Body of pancreas (tissue), 4 donors: Measurements from ENCODE around the gene CD86. TPM values are rescaled to one million over a fixed set of nuclear protein-coding genes. Genes with fewer than 3 reads are reported as not detected.

Source experiments
- ATAC-seq: fragments of 150-250 bp; one replicate; pipeline ENCODE4 v1.9.1; 2016
- DNase-seq, 4 donors: peaks; one replicate each; pipeline ENCODE4 v3.0.0-alpha.2; 2019
- H3K27ac ChIP-seq, 4 donors: fragments of 200-600 bp; sonication (generic); 1 replicate in 3 of 4; 2 replicates in 1 of 4; pipeline versions ENCODE4 v1.5.1 to v1.6.1; 2016 to 2019; ENCODE audit warnings: mild to moderate bottlenecking in 1 of 4, mixed read lengths in 1 of 4, moderate library complexity in 1 of 4
- H3K27me3 ChIP-seq, 2 donors: fragments of 200-600 bp; sonication (generic); one replicate each; pipeline ENCODE4 v1.6.0; 2016; ENCODE audit warnings: mild to moderate bottlenecking in 1 of 2
- H3K36me3 ChIP-seq, 2 donors: fragments of 200-600 bp; sonication (generic); replicated peaks in 1 of 2; 2 replicates each; pipeline ENCODE4 v1.5.1; 2016; ENCODE audit warnings: low read depth in 2 of 2; ENCODE audit not compliant: insufficient read depth in 1 of 2
- H3K4me1 ChIP-seq: fragments of 200-600 bp; sonication (generic); one replicate; pipeline ENCODE4 v1.6.0; 2016
- H3K4me3 ChIP-seq, 2 donors: fragments of 200-600 bp; sonication (generic); 1 replicate in 1 of 2; 2 replicates in 1 of 2; pipeline ENCODE4 v1.5.1; 2016 to 2019
- H3K9me3 ChIP-seq, 3 donors: fragments of 200-600 bp; sonication (generic); 1 replicate in 2 of 3; 2 replicates in 1 of 3; pipeline ENCODE4 v1.5.1; 2016
- POLR2A ChIP-seq, 3 donors: fragments of 450-650 bp; IDR thresholded peaks; one replicate each; pipeline ENCODE4 v1.6.1; 2016; ENCODE audit warnings: antibody characterized with exemption in 3 of 3, mild to moderate bottlenecking in 2 of 3
- WGBS, 2 donors: methylation state at CpG; one replicate each; pipeline ENCODE4 v1.1.5; 2017; 5-methylcytosine and 5-hydroxymethylcytosine counted together
- intact Hi-C: fragments of 100-400 bp; cut with DNase I; formaldehyde crosslinking; loops from one replicate; pipeline ENCODE4 v1.15.1; 2023
- total RNA-seq, 2 donors: library from RNA; depleted of rRNA; stranded (reverse); fragments of >200 nt; gene quantifications; one replicate each; pipeline ENCODE4 v1.1.0, GENCODE V29; 2016
- TF ChIP-seq, protein P1 (sequence below), 7 experiments: fragments of 450-650 bp in 4 of 7; fragments of 200-600 bp in 3 of 7; sonication (generic) in 3 of 7; IDR thresholded peaks; one replicate each; pipeline ENCODE4 v1.5.1; 2016 to 2019; ENCODE audit warnings: antibody characterized with exemption in 7 of 7

CD86 gene
- total RNA-seq, 2 donors from 2014 or later = 2.9 to 7.6 TPM

DNA sequence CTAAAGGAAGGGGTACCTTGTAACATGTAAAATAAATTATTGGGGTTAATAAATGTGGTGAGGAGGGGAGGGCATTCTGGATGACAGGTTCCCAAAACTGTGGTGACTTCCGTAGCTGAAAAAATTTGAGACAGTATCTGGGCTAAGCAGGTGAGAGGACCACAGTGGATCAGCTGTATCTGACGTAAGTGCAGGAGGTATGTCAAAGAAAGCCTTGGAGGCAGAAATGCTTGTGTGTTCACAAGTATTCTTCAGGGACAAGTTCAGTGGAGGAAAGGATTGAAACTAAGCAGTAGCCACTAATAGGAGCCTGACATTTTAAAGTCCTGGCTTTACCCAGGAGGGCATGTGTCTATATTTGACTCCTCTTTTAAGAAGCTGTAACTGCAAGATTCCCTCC is 52.0 kb downstream of the CD86 start:
- Histone ChIP-seq H3K27me3 (no peaks in the 10 kb centered on the region), H3K9me3 (no peaks in the 10 kb centered on the region), H3K36me3 (no peaks in the 10 kb centered on the region), H3K27ac (no peak overlapping the region), H3K4me3 (no peak overlapping the region), H3K4me1 (no peaks in the 10 kb centered on the region)
- no peak for TF ChIP-seq POLR2A (IDR thresholded peaks at IDR 0.05)
- 64 to 67% methylated on average over 2 of the region's 2 CpGs for WGBS, 2 donors
- no peak for DNase-seq
- no peak for ATAC-seq
- intact Hi-C loops = no loop called here

DNA sequence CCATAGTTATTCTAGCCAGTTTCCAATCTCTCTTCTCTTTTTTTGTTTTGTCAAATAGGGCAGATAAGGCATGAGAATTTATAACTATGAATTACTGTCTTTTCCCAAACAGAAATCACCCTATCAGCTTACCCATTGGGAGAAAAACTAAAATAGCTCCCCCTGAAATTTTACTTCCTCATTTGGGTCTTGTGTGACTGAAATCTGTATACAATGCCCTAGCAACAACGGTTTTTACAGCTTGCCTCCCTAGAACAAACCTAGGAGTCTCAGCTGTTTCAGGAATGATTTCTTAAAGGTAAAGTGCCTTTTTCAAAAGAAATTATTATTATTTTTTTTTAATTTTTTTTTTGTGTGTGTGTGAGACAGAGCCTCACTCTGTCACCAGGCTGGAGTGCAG is 56.8 kb downstream of the CD86 start:
- intact Hi-C loops = no loop called here
- TF ChIP-seq, protein P1, sequence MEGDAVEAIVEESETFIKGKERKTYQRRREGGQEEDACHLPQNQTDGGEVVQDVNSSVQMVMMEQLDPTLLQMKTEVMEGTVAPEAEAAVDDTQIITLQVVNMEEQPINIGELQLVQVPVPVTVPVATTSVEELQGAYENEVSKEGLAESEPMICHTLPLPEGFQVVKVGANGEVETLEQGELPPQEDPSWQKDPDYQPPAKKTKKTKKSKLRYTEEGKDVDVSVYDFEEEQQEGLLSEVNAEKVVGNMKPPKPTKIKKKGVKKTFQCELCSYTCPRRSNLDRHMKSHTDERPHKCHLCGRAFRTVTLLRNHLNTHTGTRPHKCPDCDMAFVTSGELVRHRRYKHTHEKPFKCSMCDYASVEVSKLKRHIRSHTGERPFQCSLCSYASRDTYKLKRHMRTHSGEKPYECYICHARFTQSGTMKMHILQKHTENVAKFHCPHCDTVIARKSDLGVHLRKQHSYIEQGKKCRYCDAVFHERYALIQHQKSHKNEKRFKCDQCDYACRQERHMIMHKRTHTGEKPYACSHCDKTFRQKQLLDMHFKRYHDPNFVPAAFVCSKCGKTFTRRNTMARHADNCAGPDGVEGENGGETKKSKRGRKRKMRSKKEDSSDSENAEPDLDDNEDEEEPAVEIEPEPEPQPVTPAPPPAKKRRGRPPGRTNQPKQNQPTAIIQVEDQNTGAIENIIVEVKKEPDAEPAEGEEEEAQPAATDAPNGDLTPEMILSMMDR (IDR thresholded peaks at IDR 0.05) = no peak
- no peak for TF ChIP-seq POLR2A (IDR thresholded peaks at IDR 0.05)
- no peak overlapping the region for H3K27ac ChIP-seq
- H3K4me1 ChIP-seq = no peaks in the 10 kb centered on the region
- H3K9me3 ChIP-seq = no peaks in the 10 kb centered on the region
- H3K4me3 ChIP-seq = no peak overlapping the region
- DNase-seq (no peak), ATAC-seq (no peak)
- H3K36me3 ChIP-seq = no peaks in the 10 kb centered on the region
- H3K27me3 ChIP-seq = no peaks in the 10 kb centered on the region
- WGBS, 2 donors = 28 to 41% methylated on average over 1 of the region's 1 CpG

DNA sequence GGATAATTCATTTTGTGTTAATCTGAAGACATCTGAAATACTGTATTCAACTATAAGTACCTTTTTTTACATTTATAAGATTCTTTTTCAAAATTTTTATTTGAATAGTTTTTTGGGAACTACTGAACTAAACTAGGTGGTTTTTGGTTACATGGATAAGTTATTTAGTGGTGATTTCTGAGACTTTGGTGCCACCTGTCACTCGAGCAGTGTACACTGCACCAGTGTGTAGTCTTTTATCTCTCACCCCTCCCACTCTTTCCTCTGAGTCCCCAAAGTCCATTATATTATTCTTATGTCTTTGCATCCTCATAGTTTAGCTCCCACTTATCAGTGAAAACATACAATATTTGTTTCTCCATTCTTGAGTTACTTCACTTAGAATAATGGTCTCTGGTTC is 57.6 kb downstream of the CD86 start:
- TF ChIP-seq, protein P1 (IDR thresholded peaks at IDR 0.05) = no peak
- no peak for TF ChIP-seq POLR2A (IDR thresholded peaks at IDR 0.05)

DNA sequence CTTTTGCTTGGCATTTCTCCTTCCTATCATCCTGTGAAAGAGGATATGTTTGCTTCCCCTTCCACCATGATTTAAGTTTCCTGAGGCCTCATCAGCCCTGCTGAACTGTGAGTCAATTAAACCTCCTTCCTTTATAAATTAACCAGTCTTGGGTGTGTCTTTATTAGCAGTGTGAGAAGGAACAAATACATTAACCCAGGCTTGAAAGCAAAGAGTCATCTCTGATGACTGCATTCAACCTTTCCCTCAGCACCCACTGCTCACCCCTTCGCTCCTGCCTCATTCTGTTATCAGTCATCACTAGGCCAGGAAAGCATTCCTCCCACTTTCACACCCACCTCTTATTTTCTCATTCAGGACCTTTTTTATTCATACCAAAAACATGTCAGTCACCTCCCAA is 68.7 kb downstream of the CD86 start:
- Histone ChIP-seq H3K9me3 (no peaks in the 10 kb centered on the region), H3K4me3 (no peak overlapping the region), H3K27me3 (no peaks in the 10 kb centered on the region), H3K36me3 (no peaks in the 10 kb centered on the region), H3K27ac (no peak overlapping the region), H3K4me1 (peaks cover 13% of the 10 kb centered on the region)
- 89 to 90% methylated on average over 1 of the region's 1 CpG for WGBS, 2 donors
- no peak for DNase-seq
- ATAC-seq = no peak
- TF ChIP-seq, protein P1 (IDR thresholded peaks at IDR 0.05) = no peak
- TF ChIP-seq POLR2A (IDR thresholded peaks at IDR 0.05) = no peak
- intact Hi-C loops = no loop called here

More for the DNA sequence above, 57.6 kb downstream of the CD86 start:
- H3K4me3 ChIP-seq = no peak overlapping the region
- no peaks in the 10 kb centered on the region for H3K36me3 ChIP-seq
- no peaks in the 10 kb centered on the region for H3K27me3 ChIP-seq
- 58 to 60% methylated on average over 1 of the region's 1 CpG for WGBS, 2 donors
- intact Hi-C loops = no loop called here
- DNase-seq (no peak), ATAC-seq (no peak)
- H3K4me1 ChIP-seq = no peaks in the 10 kb centered on the region
- H3K27ac ChIP-seq = no peak overlapping the region
- H3K9me3 ChIP-seq = no peaks in the 10 kb centered on the region

DNA sequence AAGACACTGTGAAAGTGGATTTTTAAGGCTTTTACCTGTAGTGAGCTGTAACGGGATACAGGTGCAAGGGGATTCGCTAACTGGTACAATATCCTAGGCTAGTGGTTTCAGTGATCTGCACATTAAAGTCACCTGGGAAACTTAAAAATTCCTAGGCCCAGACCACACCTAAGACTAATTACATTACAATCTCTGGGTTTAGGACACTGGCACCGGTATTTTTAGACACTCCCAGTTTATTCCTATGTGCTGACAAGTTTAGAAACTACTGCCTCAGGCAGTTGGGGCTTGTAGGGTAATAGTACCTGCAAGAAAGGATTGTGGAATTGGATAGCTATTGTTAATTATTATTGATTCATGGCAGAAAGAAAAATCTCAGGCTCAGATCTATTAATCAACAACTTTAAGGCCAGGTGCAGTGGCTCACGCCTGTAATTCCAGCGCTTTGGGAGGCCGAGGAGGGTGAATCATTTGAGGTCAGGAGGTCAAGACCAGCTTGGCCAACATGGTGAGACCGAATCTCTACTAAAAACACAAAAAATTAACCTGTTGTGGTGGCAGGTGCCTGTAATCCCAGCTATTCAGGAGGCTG is 77.9 kb downstream of the CD86 start:
- H3K27ac ChIP-seq = peak overlapping the region in 3 of 4 donors; percentile 8 to 74 (median 51)
- H3K27me3 ChIP-seq = no peaks in the 10 kb centered on the region
- H3K9me3 ChIP-seq = no peaks in the 10 kb centered on the region
- TF ChIP-seq, protein P1 (IDR thresholded peaks at IDR 0.05) = no peak
- no peak for TF ChIP-seq POLR2A (IDR thresholded peaks at IDR 0.05)
- DNase-seq (peak; percentile 21 to 35 (median 30)), ATAC-seq (peak; percentile 81)
- H3K36me3 ChIP-seq = no peaks in the 10 kb centered on the region
- WGBS, 2 donors = 38 to 47% methylated on average over 7 of the region's 7 CpGs
- H3K4me1 ChIP-seq = peaks cover 7% of the 10 kb centered on the region
- no peak overlapping the region for H3K4me3 ChIP-seq
- intact Hi-C loops = no loop called here
